Natural killer cell (primary cell): ENCODE results near the gene DERL3. TPM values are rescaled to one million over a fixed set of nuclear protein-coding genes. Genes with fewer than 3 reads are reported as not detected.

Source experiments
- ATAC-seq, 3 donors: fragments of 150-1000 bp in 2 of 3; fragments of 200-7000 bp in 1 of 3; cut with Tn5 transposase; 1 replicate in 1 of 3; 2 replicates in 2 of 3; pipeline ENCODE4 v1.10.0; 2021; ENCODE audit warnings: mild to moderate bottlenecking in 2 of 3, moderate library complexity in 2 of 3
- DNase-seq, 2 donors: peaks; one replicate each; pipeline versions ENCODE4 v3.0.0 to v3.0.0-alpha.2; 2013 to 2021; ENCODE audit warnings: mixed read lengths in 1 of 2
- H3K27ac ChIP-seq: one replicate; pipeline ENCODE4 v1.5.1; 2013; ENCODE audit warnings: mild to moderate bottlenecking, low read length
- H3K27me3 ChIP-seq: one replicate; pipeline ENCODE4 v1.6.1; 2013; ENCODE audit warnings: low read length; ENCODE audit not compliant: control insufficient read depth, insufficient read depth
- H3K36me3 ChIP-seq: one replicate; pipeline ENCODE4 v1.6.1; 2013; ENCODE audit warnings: low read length; ENCODE audit not compliant: control insufficient read depth, insufficient read depth
- H3K4me1 ChIP-seq: one replicate; pipeline ENCODE4 v1.6.1; 2013; ENCODE audit warnings: low read length; ENCODE audit not compliant: control insufficient read depth, insufficient read depth
- H3K4me3 ChIP-seq: one replicate; pipeline ENCODE4 v1.5.1; 2013; ENCODE audit warnings: low read length
- H3K9me3 ChIP-seq: one replicate; pipeline ENCODE4 v1.6.1; 2013; ENCODE audit warnings: low read length; ENCODE audit not compliant: control insufficient read depth, insufficient read depth
- H3K27ac Mint-ChIP-seq, 2 donors: one replicate each; pipeline ENCODE4 v1.8.0; 2022; ENCODE audit warnings: mild to moderate bottlenecking in 2 of 2, mixed read lengths in 2 of 2, moderate library complexity in 1 of 2
- H3K27me3 Mint-ChIP-seq, 2 donors: one replicate each; pipeline ENCODE4 v1.8.0; 2022; ENCODE audit warnings: low read depth in 2 of 2, mixed read lengths in 2 of 2
- H3K36me3 Mint-ChIP-seq: one replicate; pipeline ENCODE4 v1.8.0; 2022; ENCODE audit warnings: mixed read lengths
- H3K4me1 Mint-ChIP-seq, 2 donors: one replicate each; pipeline ENCODE4 v1.8.0; 2022; ENCODE audit warnings: mixed read lengths in 2 of 2
- H3K4me3 Mint-ChIP-seq: one replicate; pipeline ENCODE4 v1.8.0; 2022; ENCODE audit warnings: mild to moderate bottlenecking, moderate library complexity, mixed read lengths
- H3K9me3 Mint-ChIP-seq, 2 donors: one replicate each; pipeline ENCODE4 v1.8.0; 2022; ENCODE audit warnings: mixed read lengths in 2 of 2
- WGBS: methylation state at CpG from one replicate; pipeline ENCODE4 v1.1.7; 2013; ENCODE audit warnings: missing lambda C conversion rate; ENCODE audit not compliant: insufficient coverage; 5-methylcytosine and 5-hydroxymethylcytosine counted together
- intact Hi-C: fragments of 100-400 bp; cut with micrococcal nuclease; formaldehyde crosslinking; loops from one replicate; pipeline ENCODE4 v1.14.2; 2022
- total RNA-seq, 4 donors: library from RNA; stranded (reverse); fragments of 120-200 nt in 1 of 4; gene quantifications; one replicate each; pipeline versions ENCODE4 v1.2.3 to v1.2.4, GENCODE V29; 2013 to 2022
- TF ChIP-seq, protein P1 (sequence below): fragments of 200-600 bp; IDR thresholded peaks from one replicate; pipeline ENCODE4 v1.8.0; 2022; ENCODE audit warnings: antibody characterized with exemption

The DERL3 gene
- total RNA-seq, 3 donors from 2014 or later (not counting 1 experiment from before 2014, with no cell fraction given) = 0.88 to 24.5 (median 1.3) TPM

DNA sequence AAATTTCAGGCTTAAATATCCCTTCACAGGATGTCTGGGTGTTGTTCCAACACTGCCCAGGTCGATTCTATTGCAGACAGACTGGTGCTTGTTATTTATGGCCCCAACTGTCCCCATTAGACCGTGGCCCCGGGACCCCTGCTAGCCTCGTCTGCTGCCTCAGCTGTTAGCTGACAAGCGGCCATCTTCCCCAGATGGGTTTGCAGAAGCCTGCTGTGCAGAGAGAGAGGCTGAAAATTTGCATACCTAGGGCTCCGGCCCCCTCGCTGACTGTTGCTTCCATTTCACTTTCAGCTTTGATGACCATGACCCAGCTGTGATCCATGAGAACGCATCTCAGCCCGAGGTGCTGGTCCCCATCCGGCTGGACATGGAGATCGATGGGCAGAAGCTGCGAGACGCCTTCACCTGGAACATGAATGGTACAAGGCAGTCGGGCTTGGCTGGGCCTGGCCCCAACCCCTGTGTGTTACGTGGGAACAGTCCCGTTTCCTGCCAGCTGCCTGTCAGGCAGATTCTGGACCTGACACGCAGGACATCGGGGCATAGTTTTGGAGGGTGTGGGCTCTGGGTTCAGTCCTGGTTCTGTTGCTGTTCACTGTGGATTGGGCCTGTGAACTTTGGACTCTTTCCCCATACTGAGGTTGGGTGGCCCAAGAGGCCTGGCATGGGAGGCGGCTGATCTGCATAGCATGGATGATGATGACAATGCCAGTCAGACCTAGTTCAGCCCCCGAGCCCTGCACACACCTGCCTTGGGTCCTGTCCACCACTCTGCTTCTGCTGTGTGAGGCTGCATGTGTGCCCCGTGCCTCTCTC is 35.6 kb downstream of the DERL3 start:
- Histone ChIP-seq H3K9me3 (no peaks in the 10 kb centered on the region), H3K4me1 (peaks cover 23% of the 10 kb centered on the region), H3K4me3 (no peak overlapping the region), H3K36me3 (peaks cover 55% of the 10 kb centered on the region), H3K27me3 (no peaks in the 10 kb centered on the region), H3K27ac (no peak overlapping the region)
- WGBS = 85% methylated on average over 21 of the region's 21 CpGs
- TF ChIP-seq, protein P1, sequence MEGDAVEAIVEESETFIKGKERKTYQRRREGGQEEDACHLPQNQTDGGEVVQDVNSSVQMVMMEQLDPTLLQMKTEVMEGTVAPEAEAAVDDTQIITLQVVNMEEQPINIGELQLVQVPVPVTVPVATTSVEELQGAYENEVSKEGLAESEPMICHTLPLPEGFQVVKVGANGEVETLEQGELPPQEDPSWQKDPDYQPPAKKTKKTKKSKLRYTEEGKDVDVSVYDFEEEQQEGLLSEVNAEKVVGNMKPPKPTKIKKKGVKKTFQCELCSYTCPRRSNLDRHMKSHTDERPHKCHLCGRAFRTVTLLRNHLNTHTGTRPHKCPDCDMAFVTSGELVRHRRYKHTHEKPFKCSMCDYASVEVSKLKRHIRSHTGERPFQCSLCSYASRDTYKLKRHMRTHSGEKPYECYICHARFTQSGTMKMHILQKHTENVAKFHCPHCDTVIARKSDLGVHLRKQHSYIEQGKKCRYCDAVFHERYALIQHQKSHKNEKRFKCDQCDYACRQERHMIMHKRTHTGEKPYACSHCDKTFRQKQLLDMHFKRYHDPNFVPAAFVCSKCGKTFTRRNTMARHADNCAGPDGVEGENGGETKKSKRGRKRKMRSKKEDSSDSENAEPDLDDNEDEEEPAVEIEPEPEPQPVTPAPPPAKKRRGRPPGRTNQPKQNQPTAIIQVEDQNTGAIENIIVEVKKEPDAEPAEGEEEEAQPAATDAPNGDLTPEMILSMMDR = no peak
- ATAC-seq = no peak
- H3K27me3 Mint-ChIP-seq = no peaks in the 10 kb centered on the region
- H3K4me3 Mint-ChIP-seq = no peak overlapping the region
- no peak overlapping the region for H3K27ac Mint-ChIP-seq
- intact Hi-C loops = no loop called here
- no peaks in the 10 kb centered on the region for H3K9me3 Mint-ChIP-seq
- H3K36me3 Mint-ChIP-seq = no peaks in the 10 kb centered on the region
- no peak for DNase-seq
- peaks cover 0 to 6% of the 10 kb centered on the region in 2 donors for H3K4me1 Mint-ChIP-seq

DNA sequence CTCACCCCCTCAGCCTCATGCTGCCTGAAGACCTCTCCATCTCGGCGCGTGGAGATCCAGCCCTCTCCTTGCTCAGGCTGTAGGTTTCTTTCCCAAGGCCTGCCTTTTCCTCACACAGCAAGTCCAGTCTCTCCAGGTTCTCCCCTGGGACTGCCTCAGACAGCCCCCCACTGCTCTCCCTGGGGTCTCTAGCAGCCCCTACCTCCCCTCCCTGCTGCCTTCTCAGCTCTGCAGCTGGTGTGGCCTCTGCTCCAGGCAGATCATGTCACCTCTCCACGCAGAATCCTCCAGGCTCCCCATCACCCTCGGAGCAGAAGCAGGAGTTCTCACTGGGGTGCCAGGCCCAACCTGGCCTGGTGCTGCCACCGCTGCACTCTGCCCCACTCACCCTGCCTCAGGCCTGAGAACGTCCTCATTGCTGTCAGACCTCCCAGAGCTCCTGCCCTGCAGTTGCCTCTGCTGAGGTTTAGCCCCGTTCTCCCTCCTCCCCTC is 36.9 kb downstream of the DERL3 start:
- Histone ChIP-seq H3K9me3 (no peaks in the 10 kb centered on the region), H3K4me1 (peaks cover 23% of the 10 kb centered on the region), H3K27me3 (no peaks in the 10 kb centered on the region), H3K4me3 (no peak overlapping the region), H3K36me3 (peaks cover 61% of the 10 kb centered on the region), H3K27ac (peak overlapping the region; percentile 57)
- WGBS = 98% methylated on average over 8 of the region's 8 CpGs
- TF ChIP-seq, protein P1 = no peak
- Mint-ChIP-seq H3K4me1 (peaks cover 0 to 6% of the 10 kb centered on the region in 2 donors), H3K4me3 (no peak overlapping the region), H3K27ac (no peak overlapping the region), H3K9me3 (no peaks in the 10 kb centered on the region), H3K36me3 (no peaks in the 10 kb centered on the region), H3K27me3 (no peaks in the 10 kb centered on the region)
- ATAC-seq (no peak), DNase-seq (no peak)
- intact Hi-C loops = no loop called here

DNA sequence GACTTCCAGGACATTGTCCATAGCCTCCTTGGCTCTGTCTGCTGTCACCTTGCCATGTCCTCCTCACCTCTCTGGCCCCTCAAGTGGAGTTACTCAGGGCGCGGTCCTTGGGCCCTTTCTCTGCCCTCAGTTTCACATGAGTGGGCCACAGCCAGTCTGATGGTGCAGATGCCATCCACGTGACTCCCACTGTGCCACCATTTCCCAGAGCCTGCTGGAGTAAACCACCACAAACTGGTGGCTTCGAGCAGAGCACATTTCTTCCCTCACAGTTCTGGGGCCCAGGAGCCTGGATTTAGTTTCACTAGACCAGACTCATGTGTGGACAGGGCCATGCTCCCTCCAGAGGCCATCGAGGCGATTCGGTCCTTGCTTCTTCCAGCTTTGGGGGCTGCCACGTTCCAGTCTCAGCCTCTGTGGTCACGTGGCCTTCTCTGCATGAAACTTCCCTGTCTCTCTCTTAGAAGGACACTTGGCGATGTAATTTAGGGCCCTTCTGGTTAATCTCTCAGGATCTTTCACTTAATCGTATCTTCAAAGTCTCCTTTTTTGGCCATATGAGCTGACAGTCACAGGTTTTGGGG is 37.5 kb downstream of the DERL3 start:
- H3K36me3 Mint-ChIP-seq = no peaks in the 10 kb centered on the region
- ATAC-seq = no peak
- no peak overlapping the region for H3K4me3 Mint-ChIP-seq
- H3K4me1 Mint-ChIP-seq = peaks cover 0 to 10% of the 10 kb centered on the region in 2 donors
- no peaks in the 10 kb centered on the region for H3K27me3 Mint-ChIP-seq
- TF ChIP-seq, protein P1 = no peak
- 90% methylated on average over 11 of the region's 11 CpGs for WGBS
- H3K4me1 ChIP-seq = peaks cover 23% of the 10 kb centered on the region
- H3K27ac Mint-ChIP-seq = no peak overlapping the region
- no peak overlapping the region for H3K4me3 ChIP-seq
- H3K27ac ChIP-seq = peak overlapping the region; percentile 57
- no peaks in the 10 kb centered on the region for H3K9me3 ChIP-seq
- intact Hi-C loops = no loop called here
- peaks cover 60% of the 10 kb centered on the region for H3K36me3 ChIP-seq
- no peaks in the 10 kb centered on the region for H3K9me3 Mint-ChIP-seq
- no peaks in the 10 kb centered on the region for H3K27me3 ChIP-seq
- no peak for DNase-seq
